Astrocyte (in vitro differentiated cells and primary cell): ENCODE results near the gene CSF2. TPM values are rescaled to one million over a fixed set of nuclear protein-coding genes. Genes with fewer than 3 reads are reported as not detected.

ENCODE experiments used
- DNase-seq: peaks from one replicate; pipeline ENCODE4 v3.0.0-alpha.2; 2010; ENCODE audit warnings: low read depth
- FAIRE-seq: peaks from 2 replicates; lab custom pipeline; 2011; peaks lifted over from hg19 to GRCh38; lab: Jason Lieb, UNC
- H2AFZ ChIP-seq: 2 replicates; pipeline ENCODE4 v1.6.0; 2012; ENCODE audit warnings: low read depth, low read length, inconsistent platforms
- H3K27ac ChIP-seq: 2 replicates; pipeline ENCODE4 v1.5.1; 2011; ENCODE audit warnings: low read depth, low read length, inconsistent platforms
- H3K27me3 ChIP-seq: 2 replicates; pipeline ENCODE4 v1.6.0; 2011; ENCODE audit warnings: low read length, inconsistent platforms; ENCODE audit not compliant: insufficient read depth
- H3K36me3 ChIP-seq: 2 replicates; pipeline ENCODE4 v1.5.1; 2011; ENCODE audit warnings: low read length, inconsistent platforms; ENCODE audit not compliant: insufficient read depth
- H3K4me1 ChIP-seq: 2 replicates; pipeline ENCODE4 v1.5.1; 2011; ENCODE audit warnings: low read length, inconsistent platforms; ENCODE audit not compliant: insufficient read depth
- H3K4me2 ChIP-seq: 2 replicates; pipeline ENCODE4 v1.6.0; 2012; ENCODE audit warnings: low read length, inconsistent platforms
- H3K4me3 ChIP-seq: 2 replicates; pipeline ENCODE4 v1.5.1; 2011; ENCODE audit warnings: low read depth, mild to moderate bottlenecking, low read length, inconsistent platforms; ENCODE audit not compliant: insufficient read depth
- H3K79me2 ChIP-seq: 2 replicates; pipeline ENCODE4 v1.6.0; 2012; ENCODE audit warnings: mild to moderate bottlenecking, low read length, inconsistent platforms; ENCODE audit not compliant: insufficient read depth
- H3K9ac ChIP-seq: 2 replicates; pipeline ENCODE4 v1.6.0; 2012; ENCODE audit warnings: mild to moderate bottlenecking, low read length, inconsistent platforms
- H3K9me3 ChIP-seq: 2 replicates; pipeline ENCODE4 v1.5.1; 2012; ENCODE audit warnings: low read depth, mild to moderate bottlenecking, low read length, inconsistent platforms; ENCODE audit not compliant: insufficient read depth
- H4K20me1 ChIP-seq: 2 replicates; pipeline ENCODE4 v1.6.0; 2012; ENCODE audit warnings: low read length, inconsistent platforms; ENCODE audit not compliant: insufficient read depth
- H3K27ac Mint-ChIP-seq: one replicate; pipeline ENCODE4 v1.8.0; 2021; ENCODE audit warnings: mild to moderate bottlenecking, mixed read lengths; ENCODE audit not compliant: unreplicated experiment
- H3K27me3 Mint-ChIP-seq: one replicate; pipeline ENCODE4 v1.8.0; 2021; ENCODE audit warnings: low read depth, mixed read lengths; ENCODE audit not compliant: unreplicated experiment
- H3K36me3 Mint-ChIP-seq: one replicate; pipeline ENCODE4 v1.8.0; 2021; ENCODE audit warnings: low read depth, mixed read lengths; ENCODE audit not compliant: unreplicated experiment
- H3K4me1 Mint-ChIP-seq: one replicate; pipeline ENCODE4 v1.8.0; 2021; ENCODE audit warnings: low read depth, mixed read lengths; ENCODE audit not compliant: unreplicated experiment
- H3K4me3 Mint-ChIP-seq: one replicate; pipeline ENCODE4 v1.8.0; 2021; ENCODE audit warnings: mild to moderate bottlenecking, moderate library complexity, mixed read lengths; ENCODE audit not compliant: unreplicated experiment
- H3K9me3 Mint-ChIP-seq: one replicate; pipeline ENCODE4 v1.8.0; 2021; ENCODE audit warnings: mild to moderate bottlenecking, mixed read lengths; ENCODE audit not compliant: unreplicated experiment
- EZH2 ChIP-seq: IDR thresholded peaks from 2 replicates; pipeline ENCODE4 v1.6.1; 2012; ENCODE audit warnings: mild to moderate bottlenecking, low read length, inconsistent platforms; ENCODE audit not compliant: insufficient read depth
- total RNA-seq: library from RNA; stranded (reverse); gene quantifications from 2 replicates; pipeline ENCODE4 v1.2.1, GENCODE V29; 2021
- TF ChIP-seq, protein P1 (sequence below): IDR thresholded peaks from 2 replicates; pipeline ENCODE4 v1.5.1; 2011; ENCODE audit warnings: low read depth, mild to moderate bottlenecking, inconsistent platforms, low read length, moderate library complexity; ENCODE audit not compliant: insufficient read depth

The CSF2 gene
- total RNA-seq, 1 donor from 2014 or later = not detected

DNA sequence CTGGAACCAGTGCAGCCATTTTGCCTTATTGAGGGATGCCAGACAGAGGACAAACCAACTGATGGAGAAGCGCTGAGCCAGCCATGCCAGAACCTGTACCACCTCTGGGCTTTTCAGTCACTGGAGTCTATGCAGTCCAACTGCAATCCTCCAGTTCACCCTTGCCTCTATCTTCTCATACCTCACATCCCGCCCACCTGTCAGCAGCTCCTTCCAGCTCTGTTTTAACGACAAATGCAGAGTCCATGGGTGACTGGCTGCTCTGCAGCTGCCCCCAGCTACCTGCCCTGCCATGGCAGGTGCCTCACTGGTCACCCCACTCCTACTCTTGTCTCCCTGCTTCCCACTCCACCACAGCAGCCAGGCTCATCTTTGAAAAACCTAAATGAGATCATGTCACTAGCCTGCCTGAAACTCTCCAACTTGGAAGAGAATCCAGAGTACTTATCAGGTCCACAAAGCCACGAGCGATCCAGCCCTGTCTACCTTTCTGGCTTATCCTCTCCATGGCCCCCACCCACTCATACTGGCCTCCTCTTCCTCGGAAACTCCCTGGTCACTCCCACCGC, 48.1 kb upstream of the CSF2 start:
- DNase-seq = no peak
- H3K9me3 ChIP-seq = no peaks in the 10 kb centered on the region
- H2AFZ ChIP-seq = no peak overlapping the region
- H3K27me3 ChIP-seq = no peaks in the 10 kb centered on the region
- no peaks in the 10 kb centered on the region for H3K36me3 ChIP-seq
- no peak overlapping the region for H3K4me3 ChIP-seq
- H3K27ac Mint-ChIP-seq = no peak overlapping the region
- TF ChIP-seq, protein P1, sequence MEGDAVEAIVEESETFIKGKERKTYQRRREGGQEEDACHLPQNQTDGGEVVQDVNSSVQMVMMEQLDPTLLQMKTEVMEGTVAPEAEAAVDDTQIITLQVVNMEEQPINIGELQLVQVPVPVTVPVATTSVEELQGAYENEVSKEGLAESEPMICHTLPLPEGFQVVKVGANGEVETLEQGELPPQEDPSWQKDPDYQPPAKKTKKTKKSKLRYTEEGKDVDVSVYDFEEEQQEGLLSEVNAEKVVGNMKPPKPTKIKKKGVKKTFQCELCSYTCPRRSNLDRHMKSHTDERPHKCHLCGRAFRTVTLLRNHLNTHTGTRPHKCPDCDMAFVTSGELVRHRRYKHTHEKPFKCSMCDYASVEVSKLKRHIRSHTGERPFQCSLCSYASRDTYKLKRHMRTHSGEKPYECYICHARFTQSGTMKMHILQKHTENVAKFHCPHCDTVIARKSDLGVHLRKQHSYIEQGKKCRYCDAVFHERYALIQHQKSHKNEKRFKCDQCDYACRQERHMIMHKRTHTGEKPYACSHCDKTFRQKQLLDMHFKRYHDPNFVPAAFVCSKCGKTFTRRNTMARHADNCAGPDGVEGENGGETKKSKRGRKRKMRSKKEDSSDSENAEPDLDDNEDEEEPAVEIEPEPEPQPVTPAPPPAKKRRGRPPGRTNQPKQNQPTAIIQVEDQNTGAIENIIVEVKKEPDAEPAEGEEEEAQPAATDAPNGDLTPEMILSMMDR = no peak
- TF ChIP-seq EZH2 = no peak
- H3K4me1 Mint-ChIP-seq = peaks cover 6% of the 10 kb centered on the region
- no peak overlapping the region for H3K9ac ChIP-seq
- no peaks in the 10 kb centered on the region for H4K20me1 ChIP-seq
- no peaks in the 10 kb centered on the region for H3K79me2 ChIP-seq
- H3K27ac ChIP-seq = no peak overlapping the region
- H3K9me3 Mint-ChIP-seq = no peaks in the 10 kb centered on the region
- no peak overlapping the region for H3K4me3 Mint-ChIP-seq
- H3K36me3 Mint-ChIP-seq = no peaks in the 10 kb centered on the region
- no peaks in the 10 kb centered on the region for H3K4me1 ChIP-seq
- H3K27me3 Mint-ChIP-seq = peaks cover 21% of the 10 kb centered on the region
- no peak for FAIRE-seq
- H3K4me2 ChIP-seq = no peak overlapping the region

DNA sequence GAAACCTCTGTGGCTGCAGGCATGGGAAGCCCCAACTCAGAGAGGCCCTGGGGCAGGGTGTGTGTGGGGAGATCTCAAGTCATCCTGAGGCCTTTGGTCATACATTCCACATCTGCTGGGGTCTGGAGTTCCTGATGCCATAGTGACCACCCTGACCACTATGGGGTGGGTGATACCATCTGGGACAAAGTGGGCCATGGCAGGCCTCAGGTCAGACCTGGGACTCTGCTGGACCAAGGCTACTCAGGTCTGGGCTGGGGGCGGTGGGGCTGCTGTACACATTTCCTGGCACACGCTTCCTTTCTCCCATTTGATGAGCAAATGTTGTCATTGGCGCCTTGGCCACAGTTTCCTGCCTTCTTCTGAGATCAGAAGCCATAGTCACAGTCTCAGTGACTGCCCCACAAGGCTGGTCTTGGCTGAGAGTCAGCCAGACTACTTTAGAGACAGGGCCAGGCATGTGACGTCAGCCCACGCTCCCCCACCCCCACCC, 47.0 kb upstream of the CSF2 start:
- Histone ChIP-seq H4K20me1 (no peaks in the 10 kb centered on the region), H3K36me3 (no peaks in the 10 kb centered on the region), H3K27me3 (no peaks in the 10 kb centered on the region), H3K27ac (no peak overlapping the region), H3K9ac (no peak overlapping the region), H3K4me3 (no peak overlapping the region), H3K9me3 (no peaks in the 10 kb centered on the region), H3K4me2 (no peak overlapping the region), H2AFZ (no peak overlapping the region), H3K4me1 (no peaks in the 10 kb centered on the region), H3K79me2 (no peaks in the 10 kb centered on the region)
- no peak for DNase-seq
- Mint-ChIP-seq H3K4me1 (peaks cover 6% of the 10 kb centered on the region), H3K27me3 (peaks cover 21% of the 10 kb centered on the region), H3K27ac (no peak overlapping the region), H3K4me3 (no peak overlapping the region), H3K36me3 (no peaks in the 10 kb centered on the region), H3K9me3 (no peaks in the 10 kb centered on the region)
- no peak for FAIRE-seq
- no peak for TF ChIP-seq EZH2

DNA sequence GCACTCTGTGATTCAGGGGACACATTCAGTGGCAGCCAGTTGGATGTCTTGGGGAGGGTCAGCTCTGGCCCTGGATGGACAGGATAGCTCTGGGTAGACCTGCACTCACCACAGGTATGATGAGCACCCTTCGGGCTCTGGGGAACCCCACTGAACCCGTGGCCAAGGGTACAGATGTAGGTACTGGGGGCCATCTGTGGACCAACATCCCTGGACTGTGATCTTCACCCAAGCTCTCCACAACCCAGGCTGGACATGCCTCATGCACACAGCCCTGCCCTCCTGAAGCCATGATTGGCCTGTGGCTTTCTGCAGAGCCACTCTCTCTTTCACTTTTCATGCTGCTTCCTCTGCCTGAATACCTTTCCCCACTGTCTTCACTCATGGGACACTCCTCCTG, 46.6 kb upstream of the CSF2 start:
- Histone ChIP-seq H3K9ac (no peak overlapping the region), H2AFZ (no peak overlapping the region), H3K27ac (no peak overlapping the region), H3K4me3 (no peak overlapping the region), H3K4me2 (no peak overlapping the region), H4K20me1 (no peaks in the 10 kb centered on the region), H3K27me3 (no peaks in the 10 kb centered on the region), H3K4me1 (no peaks in the 10 kb centered on the region), H3K79me2 (no peaks in the 10 kb centered on the region), H3K9me3 (no peaks in the 10 kb centered on the region), H3K36me3 (no peaks in the 10 kb centered on the region)
- DNase-seq = no peak
- peaks cover 6% of the 10 kb centered on the region for H3K4me1 Mint-ChIP-seq
- no peak overlapping the region for H3K27ac Mint-ChIP-seq
- H3K36me3 Mint-ChIP-seq = no peaks in the 10 kb centered on the region
- TF ChIP-seq, protein P1 = no peak
- TF ChIP-seq EZH2 = no peak
- H3K27me3 Mint-ChIP-seq = peaks cover 21% of the 10 kb centered on the region
- H3K4me3 Mint-ChIP-seq = no peak overlapping the region
- no peaks in the 10 kb centered on the region for H3K9me3 Mint-ChIP-seq
- FAIRE-seq = no peak
